Liver (tissue), 9 donors: Measurements from ENCODE around the gene EXPH5. TPM values are rescaled to one million over a fixed set of nuclear protein-coding genes. Genes with fewer than 3 reads are reported as not detected.

Experiments used
- DNase-seq: peaks from one replicate; pipeline ENCODE4 v3.0.0-alpha.2; 2017; ENCODE audit warnings: low spot score
- H3K27ac ChIP-seq, 2 donors: one replicate each; pipeline ENCODE4 v1.7.0; 2013; ENCODE audit warnings: inconsistent platforms in 2 of 2, low read length in 2 of 2, control low read depth in 1 of 2, low read depth in 1 of 2, mild to moderate bottlenecking in 1 of 2
- H3K27me3 ChIP-seq, 4 donors: one replicate each; pipeline versions ENCODE4 v1.6.1 to v1.7.0; 2013; ENCODE audit warnings: low read length in 3 of 4, inconsistent platforms in 1 of 4, mild to moderate bottlenecking in 1 of 4, moderate library complexity in 1 of 4; ENCODE audit not compliant: control insufficient read depth in 4 of 4, insufficient read depth in 4 of 4
- H3K36me3 ChIP-seq, 4 donors: one replicate each; pipeline versions ENCODE4 v1.6.1 to v1.7.0; 2013; ENCODE audit warnings: low read length in 3 of 4, mild to moderate bottlenecking in 3 of 4, low read depth in 1 of 4, moderate library complexity in 1 of 4; ENCODE audit not compliant: control insufficient read depth in 4 of 4, insufficient read depth in 3 of 4
- H3K4me1 ChIP-seq, 4 donors: one replicate each; pipeline versions ENCODE4 v1.6.1 to v1.7.0; 2013; ENCODE audit warnings: low read length in 3 of 4, mild to moderate bottlenecking in 3 of 4, moderate library complexity in 1 of 4; ENCODE audit not compliant: control insufficient read depth in 4 of 4, insufficient read depth in 4 of 4
- H3K4me3 ChIP-seq, 3 donors: one replicate each; pipeline versions ENCODE4 v1.6.1 to v1.7.0; 2013; ENCODE audit warnings: low read length in 3 of 3, control low read depth in 1 of 3, low read depth in 1 of 3, mild to moderate bottlenecking in 1 of 3
- H3K9ac ChIP-seq, 2 donors: one replicate each; pipeline ENCODE4 v1.7.0; 2013; ENCODE audit warnings: low read length in 2 of 2, mild to moderate bottlenecking in 2 of 2, moderate library complexity in 2 of 2, control low read depth in 1 of 2, low read depth in 1 of 2
- H3K9me3 ChIP-seq, 4 donors: one replicate each; pipeline versions ENCODE4 v1.6.1 to v1.7.0; 2013; ENCODE audit warnings: low read length in 3 of 4; ENCODE audit not compliant: control insufficient read depth in 4 of 4
- ATF3 ChIP-seq: IDR thresholded peaks from 2 replicates; pipeline ENCODE4 v1.6.1; 2016; ENCODE audit warnings: antibody characterized with exemption
- CTCF ChIP-seq: fragments of 150-350 bp; IDR thresholded peaks from 2 replicates; pipeline ENCODE4 v1.5.1; 2017; ENCODE audit warnings: improper control_type of control experiment, low read depth, low read length; ENCODE audit not compliant: missing input control
- EGR1 ChIP-seq, 2 donors: IDR thresholded peaks; 2 replicates each; pipeline ENCODE4 v1.6.1; 2016 to 2018; ENCODE audit warnings: antibody characterized with exemption in 2 of 2, low read depth in 2 of 2
- FOXA1 ChIP-seq: IDR thresholded peaks from 2 replicates; pipeline ENCODE4 v1.6.1; 2016; ENCODE audit warnings: antibody characterized with exemption
- GABPA ChIP-seq, 2 donors: IDR thresholded peaks in 1 of 2; conservative IDR thresholded peaks in 1 of 2; 2 replicates each; pipeline ENCODE4 v1.6.1; 2016; ENCODE audit warnings: antibody characterized with exemption in 2 of 2, mild to moderate bottlenecking in 1 of 2, moderate library complexity in 1 of 2
- HNF4A ChIP-seq, 2 donors: conservative IDR thresholded peaks; 2 replicates each; pipeline ENCODE4 v1.6.1; 2016; ENCODE audit warnings: antibody characterized with exemption in 2 of 2, mild to moderate bottlenecking in 2 of 2
- HNF4G ChIP-seq: IDR thresholded peaks from 2 replicates; pipeline ENCODE4 v1.6.1; 2016; ENCODE audit warnings: antibody characterized with exemption
- JUND ChIP-seq, 2 donors: IDR thresholded peaks; 2 replicates each; pipeline ENCODE4 v1.6.1; 2016; ENCODE audit warnings: antibody characterized with exemption in 2 of 2
- MAX ChIP-seq: IDR thresholded peaks from 2 replicates; pipeline ENCODE4 v1.6.1; 2016; ENCODE audit warnings: antibody characterized with exemption
- NR2F2 ChIP-seq: IDR thresholded peaks from 2 replicates; pipeline ENCODE4 v1.6.1; 2016; ENCODE audit warnings: antibody characterized with exemption
- RAD21 ChIP-seq, 2 donors: IDR thresholded peaks; 2 replicates each; pipeline ENCODE4 v1.6.1; 2016; ENCODE audit warnings: antibody characterized with exemption in 2 of 2, mild to moderate bottlenecking in 2 of 2
- REST ChIP-seq: IDR thresholded peaks from 2 replicates; pipeline ENCODE4 v1.6.1; 2016; ENCODE audit warnings: antibody characterized with exemption, mild to moderate bottlenecking
- SP1 ChIP-seq: IDR thresholded peaks from 2 replicates; pipeline ENCODE4 v1.6.1; 2018; ENCODE audit warnings: antibody characterized with exemption, mild to moderate bottlenecking
- TAF1 ChIP-seq: conservative IDR thresholded peaks from 2 replicates; pipeline ENCODE4 v1.6.1; 2016; ENCODE audit warnings: antibody characterized with exemption, mild to moderate bottlenecking
- YY1 ChIP-seq: IDR thresholded peaks from 2 replicates; pipeline ENCODE4 v1.6.1; 2016; ENCODE audit warnings: antibody characterized with exemption, mild to moderate bottlenecking
- ZBTB33 ChIP-seq: IDR thresholded peaks from 2 replicates; pipeline ENCODE4 v1.6.1; 2016; ENCODE audit warnings: antibody characterized with exemption
- WGBS: extraction: QIAGEN DNeasy Blood & Tissue Kit; methylation state at CpG from one replicate; pipeline ENCODE4 v1.1.7; 2013; 5-methylcytosine and 5-hydroxymethylcytosine counted together
- polyA plus RNA-seq, 2 donors: library from polyadenylated mRNA; stranded (reverse) in 1 of 2; unstranded in 1 of 2; fragments of 200-250 nt in 1 of 2; fragments of >200 nt in 1 of 2; fragmentation: Nextera tagmentation in 1 of 2; extraction: Ambion mirVana in 1 of 2; gene quantifications; one replicate each; pipeline versions ENCODE4 v1.2.1 to v1.2.3, GENCODE V29; 2013 to 2015
- total RNA-seq, 2 donors: library from RNA; depleted of rRNA; stranded (reverse); fragments of >200 nt; gene quantifications; one replicate each; pipeline ENCODE4 v1.2.3, GENCODE V29; 2014
- donor health status: healthy.
- donor health status: healthy.
- donor health status: healthy.
- donor health status: healthy.
- donor health status: healthy.

EXPH5 gene
- total and polyA plus RNA-seq, 4 donors, result 0.47 to 6.1 (median 1.5) TPM

GRCh38 chr11:108592591-108593213 lies 866 bp downstream of the EXPH5 start:
- peak overlapping the region; percentile 76 to 95 (median 92) for H3K4me3 ChIP-seq
- H3K27me3 ChIP-seq, result no peaks in the 10 kb centered on the region
- no peak for TF ChIP-seq MAX
- no peak for TF ChIP-seq HNF4A (conservative IDR thresholded peaks at IDR 0.05)
- TF ChIP-seq FOXA1, result no peak
- no peak for TF ChIP-seq NR2F2
- TF ChIP-seq ZBTB33, result no peak
- no peak for TF ChIP-seq CTCF
- TF ChIP-seq ATF3, result no peak
- TF ChIP-seq HNF4G, result no peak
- TF ChIP-seq JUND (IDR thresholded peaks at IDR 0.05), result no peak
- no peak for TF ChIP-seq GABPA (IDR thresholded peaks at IDR 0.05 in 1 of 2, conservative IDR thresholded peaks at IDR 0.05 in 1 of 2)
- no peak for TF ChIP-seq YY1
- no peak for TF ChIP-seq TAF1
- no peak for TF ChIP-seq SP1
- H3K9me3 ChIP-seq, result no peaks in the 10 kb centered on the region
- H3K36me3 ChIP-seq, result no peaks in the 10 kb centered on the region
- DNase-seq, result peak; percentile 34
- WGBS, result 1% methylated on average over 43 of the region's 43 CpGs
- H3K9ac ChIP-seq, result peak overlapping the region; percentile 75 to 91
- peak overlapping the region; percentile 53 to 85 for H3K27ac ChIP-seq
- peaks cover 0 to 15% (median 3%) of the 10 kb centered on the region in 4 donors for H3K4me1 ChIP-seq

- TF ChIP-seq EGR1 (IDR thresholded peaks at IDR 0.05; ENCODE audit: low read depth in 2 of 2) (no peak), JUND (IDR thresholded peaks at IDR 0.05) (no peak), REST (no peak), SP1 (no peak), TAF1 (no peak), RAD21 (IDR thresholded peaks at IDR 0.05) (no peak), MAX (no peak)
- 84% methylated on average over 4 of the region's 4 CpGs for WGBS
- no peak for DNase-seq
- no peaks in the 10 kb centered on the region for H3K27me3 ChIP-seq
- no peak overlapping the region for H3K9ac ChIP-seq
- H3K27ac ChIP-seq, result no peak overlapping the region
- peaks cover 0 to 15% (median 3%) of the 10 kb centered on the region in 4 donors for H3K4me1 ChIP-seq
- no peak overlapping the region for H3K4me3 ChIP-seq
- H3K36me3 ChIP-seq, result no peaks in the 10 kb centered on the region
- no peaks in the 10 kb centered on the region for H3K9me3 ChIP-seq
These were observed 1.7 kb downstream of the EXPH5 start for GRCh38 chr11:108591893-108592292.
